ENCODE data around the gene RIPPLY3. TPM values are rescaled to one million over a fixed set of nuclear protein-coding genes. Genes with fewer than 3 reads are reported as not detected.
A peak's percentile ranks its signal among the peaks of the same experiment; 100 is the strongest.

The RIPPLY3 gene, protein sequence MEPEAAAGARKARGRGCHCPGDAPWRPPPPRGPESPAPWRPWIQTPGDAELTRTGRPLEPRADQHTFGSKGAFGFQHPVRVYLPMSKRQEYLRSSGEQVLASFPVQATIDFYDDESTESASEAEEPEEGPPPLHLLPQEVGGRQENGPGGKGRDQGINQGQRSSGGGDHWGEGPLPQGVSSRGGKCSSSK
- total RNA-seq: under 1 TPM in 1 of 2 donors, not detected in 1; 0.08 TPM
- polyA plus RNA-seq: under 1 TPM; 0.13 to 0.21 TPM

DNA sequence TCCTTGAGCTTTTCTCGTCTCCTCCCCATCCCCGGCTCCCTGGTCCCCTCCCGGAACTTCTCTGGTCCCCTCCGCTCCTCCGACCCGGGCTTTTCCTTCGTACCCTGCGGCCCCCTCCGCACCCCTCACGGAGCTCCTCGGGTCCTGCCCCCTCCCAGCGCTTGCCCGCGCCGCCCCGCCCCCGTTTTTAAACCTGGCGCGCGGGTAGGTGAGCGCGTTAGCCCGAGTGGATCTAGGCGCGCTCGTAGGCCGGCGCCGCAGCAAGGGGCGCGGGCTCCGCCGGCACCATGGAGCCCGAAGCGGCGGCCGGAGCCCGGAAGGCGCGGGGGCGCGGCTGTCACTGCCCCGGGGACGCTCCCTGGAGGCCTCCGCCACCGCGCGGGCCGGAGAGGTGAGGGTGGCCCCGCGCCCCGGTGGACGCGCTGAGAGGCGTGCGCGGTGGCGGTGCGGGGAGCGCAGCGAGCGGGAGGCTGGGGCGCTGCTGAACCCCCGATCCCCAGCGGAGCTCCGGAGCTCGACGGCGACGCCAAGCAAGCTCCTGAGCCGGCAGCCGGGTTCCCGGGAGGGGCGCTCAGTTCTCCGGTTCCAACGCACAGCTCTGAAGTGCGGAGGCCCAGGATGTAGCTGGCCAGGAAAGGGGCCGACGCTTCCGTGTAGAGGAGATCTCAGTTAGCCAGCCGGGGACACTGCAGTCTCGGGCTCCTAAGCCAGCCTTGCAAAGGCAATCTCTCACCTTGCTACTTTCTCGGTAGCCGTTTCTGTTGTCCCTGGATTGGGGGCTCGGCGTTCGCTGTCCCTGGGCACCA lies at the start of gene RIPPLY3:
Gene RIPPLY3, plus strand, starts transcription at position 217 of the 806 bp plus-strand sequence. Its CDS starts 71 bp downstream, at position 288.
- Histone ChIP-seq H3K4me1 (ENCODE audit: control insufficient read depth in 4 of 4, insufficient read depth in 4 of 4, low read length in 3 of 4) (peaks cover 5 to 21% (median 14%) of the 10 kb centered on the region in 4 donors), H3K27ac (ENCODE audit: low read depth in 1 of 2, low read length in 2 of 2) (no peak within 1 kb of the TSS), H3K9me3 (ENCODE audit: control insufficient read depth in 4 of 4, low read length in 3 of 4) (no peaks in the 10 kb centered on the region), H3K4me3 (ENCODE audit: low read depth in 1 of 3, low read length in 3 of 3) (peak within 1 kb of the TSS in 2 of 3 donors; percentile 52 to 71), H3K36me3 (ENCODE audit: control insufficient read depth in 4 of 4, insufficient read depth in 3 of 4, low read depth in 1 of 4, low read length in 3 of 4) (no peaks in the 10 kb centered on the region), H3K9ac (ENCODE audit: low read depth in 1 of 2, low read length in 2 of 2) (no peak within 1 kb of the TSS), H3K27me3 (ENCODE audit: control insufficient read depth in 4 of 4, insufficient read depth in 4 of 4, low read length in 3 of 4) (no peaks in the 10 kb centered on the region)
- no peak for DNase-seq (ENCODE audit: low spot score)
- WGBS: 3% methylated on average over 87 of the region's 87 CpGs
- TF ChIP-seq REST (IDR thresholded peaks at IDR 0.05) (no peak), RXRA (IDR thresholded peaks at IDR 0.05) (no peak), SP1 (IDR thresholded peaks at IDR 0.05) (no peak), HNF4G (IDR thresholded peaks at IDR 0.05) (no peak), FOXA1 (IDR thresholded peaks at IDR 0.05) (no peak), JUND (IDR thresholded peaks at IDR 0.05) (no peak), MAX (IDR thresholded peaks at IDR 0.05) (no peak), YY1 (IDR thresholded peaks at IDR 0.05) (no peak), TAF1 (conservative IDR thresholded peaks at IDR 0.05) (no peak), CTCF (IDR thresholded peaks at IDR 0.05; ENCODE audit: low read depth, low read length, missing input control) (no peak), RAD21 (IDR thresholded peaks at IDR 0.05) (no peak), FOXA2 (IDR thresholded peaks at IDR 0.05) (no peak)
- TF ChIP-seq, protein P1, sequence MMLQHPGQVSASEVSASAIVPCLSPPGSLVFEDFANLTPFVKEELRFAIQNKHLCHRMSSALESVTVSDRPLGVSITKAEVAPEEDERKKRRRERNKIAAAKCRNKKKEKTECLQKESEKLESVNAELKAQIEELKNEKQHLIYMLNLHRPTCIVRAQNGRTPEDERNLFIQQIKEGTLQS (IDR thresholded peaks at IDR 0.05): no peak

DNA sequence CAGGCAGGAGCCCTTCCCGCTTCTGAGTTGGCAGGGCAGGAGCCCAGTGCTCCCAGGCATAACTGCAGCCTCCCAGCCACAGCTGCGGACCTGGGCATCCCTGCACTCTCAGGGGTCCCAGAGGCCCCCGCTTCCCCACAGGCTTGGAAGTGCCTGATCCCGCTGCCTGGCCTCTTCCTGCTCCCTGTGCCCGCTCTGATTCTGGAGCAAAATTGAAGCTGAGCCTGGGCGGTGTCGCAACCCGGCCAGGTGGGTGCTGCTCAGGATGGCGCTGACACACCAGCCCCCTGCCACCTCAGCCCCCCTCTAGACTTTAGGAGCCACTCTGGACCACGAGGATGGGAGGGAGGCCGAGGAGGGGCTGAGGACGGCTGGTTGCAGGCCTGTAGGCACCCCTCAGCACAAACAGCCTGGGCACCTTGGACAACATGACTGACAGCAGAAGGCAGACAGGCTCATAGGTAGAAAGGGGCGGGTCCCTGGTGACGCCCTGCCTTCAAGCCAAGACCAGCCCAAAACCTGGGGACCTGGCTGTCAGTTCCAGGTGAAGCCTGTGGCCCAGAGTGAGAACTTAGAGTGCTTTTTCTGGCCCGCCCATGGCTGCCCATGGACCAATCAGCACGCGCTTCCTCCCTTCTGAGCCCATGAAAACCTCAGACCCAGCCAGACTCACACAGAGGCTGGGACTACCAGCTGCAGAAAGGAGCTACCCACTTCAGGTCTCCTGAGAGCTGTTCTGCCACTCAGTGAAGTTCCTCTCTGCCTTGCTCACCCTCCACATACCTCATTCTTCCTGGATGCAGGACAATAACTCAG lies 47.3 kb upstream of the RIPPLY3 start:
- Histone ChIP-seq H3K4me1 (ENCODE audit: control insufficient read depth in 4 of 4, insufficient read depth in 4 of 4, low read length in 3 of 4) (no peaks in the 10 kb centered on the region), H3K9ac (ENCODE audit: low read depth in 1 of 2, low read length in 2 of 2) (no peak overlapping the region), H3K27me3 (ENCODE audit: control insufficient read depth in 4 of 4, insufficient read depth in 4 of 4, low read length in 3 of 4) (no peaks in the 10 kb centered on the region), H3K9me3 (ENCODE audit: control insufficient read depth in 4 of 4, low read length in 3 of 4) (no peaks in the 10 kb centered on the region), H3K27ac (ENCODE audit: low read depth in 1 of 2, low read length in 2 of 2) (no peak overlapping the region), H3K36me3 (ENCODE audit: control insufficient read depth in 4 of 4, insufficient read depth in 3 of 4, low read depth in 1 of 4, low read length in 3 of 4) (peaks cover 0 to 7% (median 4%) of the 10 kb centered on the region in 4 donors), H3K4me3 (ENCODE audit: low read depth in 1 of 3, low read length in 3 of 3) (no peak overlapping the region)
- TF ChIP-seq, protein P1 (IDR thresholded peaks at IDR 0.05): no peak
- TF ChIP-seq FOXA2 (IDR thresholded peaks at IDR 0.05) (no peak), RXRA (IDR thresholded peaks at IDR 0.05) (no peak), HNF4A (conservative IDR thresholded peaks at IDR 0.05) (no peak), HNF4G (IDR thresholded peaks at IDR 0.05) (no peak), ZBTB33 (IDR thresholded peaks at IDR 0.05) (no peak), NR2F2 (IDR thresholded peaks at IDR 0.05) (no peak), YY1 (IDR thresholded peaks at IDR 0.05) (no peak), CTCF (IDR thresholded peaks at IDR 0.05; ENCODE audit: low read depth, low read length, missing input control) (no peak), GABPA (IDR thresholded peaks at IDR 0.05 in 1 of 2, conservative IDR thresholded peaks at IDR 0.05 in 1 of 2) (no peak), RAD21 (IDR thresholded peaks at IDR 0.05) (no peak), TAF1 (conservative IDR thresholded peaks at IDR 0.05) (no peak)
- DNase-seq (ENCODE audit: low spot score): no peak
- 97% methylated on average over 17 of the region's 17 CpGs for WGBS
